Neuron (in vitro differentiated cells): ENCODE measurements around the gene KLK1.
"Not testable (repeated sequence)": the region's sequence is repeated elsewhere in the genome, so short reads cannot be mapped to it uniquely, and the experiment has no call there.

Experiments used
- H2AFZ ChIP-seq: one replicate; pipeline ENCODE4 v1.6.1; 2013; ENCODE audit warnings: low read depth, mild to moderate bottlenecking, inconsistent platforms, low read length, moderate library complexity
- H3K27me3 ChIP-seq: one replicate; pipeline ENCODE4 v1.6.1; 2013; ENCODE audit warnings: low read length; ENCODE audit not compliant: insufficient read depth
- H3K36me3 ChIP-seq: one replicate; pipeline ENCODE4 v1.6.1; 2013; ENCODE audit warnings: low read length; ENCODE audit not compliant: insufficient read depth
- H3K4me1 ChIP-seq: one replicate; pipeline ENCODE4 v1.6.1; 2013; ENCODE audit warnings: low read length; ENCODE audit not compliant: insufficient read depth
- H3K4me3 ChIP-seq: 2 replicates; pipeline ENCODE4 v1.5.1; 2013; ENCODE audit warnings: mild to moderate bottlenecking, low read length, moderate library complexity
- H3K9me3 ChIP-seq: one replicate; pipeline ENCODE4 v1.6.1; 2013; ENCODE audit warnings: low read length

Gene KLK1

GRCh38 chr19:50791594-50792271 is 31.9 kb downstream of the KLK1 start:
- Histone ChIP-seq H3K27me3 (no peaks in the 10 kb centered on the region), H2AFZ (no peak overlapping the region), H3K4me1 (no peaks in the 10 kb centered on the region), H3K4me3 (no peak overlapping the region), H3K36me3 (peaks cover 9% of the 10 kb centered on the region), H3K9me3 (no peaks in the 10 kb centered on the region)

- no peaks in the 10 kb centered on the region for H3K9me3 ChIP-seq
- H3K36me3 ChIP-seq = peaks cover 5% of the 10 kb centered on the region
- no peak overlapping the region for H2AFZ ChIP-seq
- peaks cover 4% of the 10 kb centered on the region for H3K4me1 ChIP-seq
- H3K4me3 ChIP-seq = no peak overlapping the region
- H3K27me3 ChIP-seq = no peaks in the 10 kb centered on the region
These were observed 32.6 kb downstream of the KLK1 start for GRCh38 chr19:50790922-50791467.

GRCh38 chr19:50790396-50790795 is 33.2 kb downstream of the KLK1 start, which contains the start of gene ACP4:
ACP4 (plus strand) TSS chr19:50790415; CDS start chr19:50790415, 0 bp downstream.
- Histone ChIP-seq H3K27me3 (no peaks in the 10 kb centered on the region), H3K36me3 (no peaks in the 10 kb centered on the region)

GRCh38 chr19:50785329-50785728 is 38.3 kb downstream of the KLK1 start:
- Histone ChIP-seq H3K4me3 (no peak overlapping the region), H3K36me3 (no peaks in the 10 kb centered on the region), H3K4me1 (peaks cover 17% of the 10 kb centered on the region), H3K27me3 (peaks cover 2% of the 10 kb centered on the region), H2AFZ (no peak overlapping the region), H3K9me3 (no peaks in the 10 kb centered on the region)

More at GRCh38 chr19:50790396-50790795, 33.2 kb downstream of the KLK1 start, which contains the start of gene ACP4:
- Histone ChIP-seq H3K9me3 (no peaks in the 10 kb centered on the region), H2AFZ (no peak within 1 kb of the TSS), H3K4me3 (no peak within 1 kb of the TSS), H3K4me1 (peaks cover 10% of the 10 kb centered on the region)

GRCh38 chr19:50784710-50785109 is 38.9 kb downstream of the KLK1 start:
- Histone ChIP-seq H2AFZ (no peak overlapping the region), H3K4me1 (peaks cover 17% of the 10 kb centered on the region), H3K36me3 (no peaks in the 10 kb centered on the region), H3K4me3 (no peak overlapping the region), H3K9me3 (no peaks in the 10 kb centered on the region), H3K27me3 (peaks cover 2% of the 10 kb centered on the region)

GRCh38 chr19:50783848-50784152 is 39.8 kb downstream of the KLK1 start:
- H3K36me3 ChIP-seq, H3K4me3 ChIP-seq, H3K9me3 ChIP-seq, H2AFZ ChIP-seq: not testable (repeated sequence)
- peaks cover 17% of the 10 kb centered on the region for H3K4me1 ChIP-seq
- H3K27me3 ChIP-seq = peaks cover 11% of the 10 kb centered on the region

GRCh38 chr19:50780753-50781435 is 42.7 kb downstream of the KLK1 start:
- Histone ChIP-seq H3K4me1 (peaks cover 22% of the 10 kb centered on the region), H3K4me3 (no peak overlapping the region), H2AFZ (no peak overlapping the region), H3K27me3 (peaks cover 25% of the 10 kb centered on the region), H3K9me3 (no peaks in the 10 kb centered on the region), H3K36me3 (no peaks in the 10 kb centered on the region)

- Histone ChIP-seq H3K4me3 (no peak overlapping the region), H3K4me1 (peaks cover 18% of the 10 kb centered on the region), H3K9me3 (no peaks in the 10 kb centered on the region), H2AFZ (no peak overlapping the region), H3K36me3 (no peaks in the 10 kb centered on the region), H3K27me3 (peaks cover 26% of the 10 kb centered on the region)
These were observed 43.8 kb downstream of the KLK1 start for GRCh38 chr19:50779504-50780457.

GRCh38 chr19:50778906-50779430 is 44.6 kb downstream of the KLK1 start:
- Histone ChIP-seq H2AFZ (no peak overlapping the region), H3K4me1 (peaks cover 18% of the 10 kb centered on the region), H3K4me3 (no peak overlapping the region), H3K36me3 (no peaks in the 10 kb centered on the region), H3K27me3 (peaks cover 29% of the 10 kb centered on the region), H3K9me3 (no peaks in the 10 kb centered on the region)

- no peak overlapping the region for H2AFZ ChIP-seq
- H3K4me1 ChIP-seq = peaks cover 15% of the 10 kb centered on the region
- no peak overlapping the region for H3K4me3 ChIP-seq
- no peaks in the 10 kb centered on the region for H3K36me3 ChIP-seq
- H3K27me3 ChIP-seq = peaks cover 29% of the 10 kb centered on the region
- H3K9me3 ChIP-seq = no peaks in the 10 kb centered on the region
These were observed 45.7 kb downstream of the KLK1 start for GRCh38 chr19:50777830-50778303.

GRCh38 chr19:50777261-50777660 is 46.3 kb downstream of the KLK1 start:
- Histone ChIP-seq H3K4me3 (no peak overlapping the region), H3K27me3 (peaks cover 29% of the 10 kb centered on the region), H3K36me3 (no peaks in the 10 kb centered on the region)

GRCh38 chr19:50776131-50776530 is 47.5 kb downstream of the KLK1 start:
- no peak overlapping the region for H3K4me3 ChIP-seq
- H3K4me1 ChIP-seq = peaks cover 15% of the 10 kb centered on the region
- no peak overlapping the region for H2AFZ ChIP-seq
- H3K27me3 ChIP-seq = peaks cover 29% of the 10 kb centered on the region
- H3K36me3 ChIP-seq = no peaks in the 10 kb centered on the region
- H3K9me3 ChIP-seq = no peaks in the 10 kb centered on the region

More at GRCh38 chr19:50777261-50777660, 46.3 kb downstream of the KLK1 start:
- Histone ChIP-seq H2AFZ (no peak overlapping the region), H3K9me3 (no peaks in the 10 kb centered on the region), H3K4me1 (peaks cover 15% of the 10 kb centered on the region)
